HCT116 (cell line): ENCODE measurements around the gene TEKTIP1. TPM values are rescaled to one million over a fixed set of nuclear protein-coding genes. Genes with fewer than 3 reads are reported as not detected.

ENCODE experiments used
- ATAC-seq: fragments of 200-7000 bp; cut with Tn5 transposase; 2 replicates; pipeline ENCODE4 v1.9.1; 2020; ENCODE audit warnings: mild to moderate bottlenecking, moderate library complexity
- BruUV-seq: library from RNA; stranded (reverse); fragments of 400-500 nt; replicated peaks from 2 replicates; lab custom pipeline; 2021; lab: Mats Ljungman, UMichigan
- CTCF ChIA-PET: fragments of 300-600 bp; sonication (Branson Sonifier 250); formaldehyde crosslinking; loops from one replicate; lab custom pipeline; 2021; ENCODE audit warnings: antibody characterized with exemption; lab: Charles Lee
- POLR2A ChIA-PET: fragments of 300-600, 350-600 bp; sonication (Branson Sonifier 250); formaldehyde crosslinking; loops from one replicate; lab custom pipeline; 2021; ENCODE audit warnings: antibody characterized with exemption; lab: Charles Lee
- RAD21 ChIA-PET, 2 experiments: fragments of 300-600 bp; sonication (Branson Sonifier 250); formaldehyde crosslinking; loops; one replicate each; lab custom pipeline; 2023; ENCODE audit warnings: low total read pairs in 2 of 2; ENCODE audit not compliant: uncharacterized antibody in 2 of 2, unreplicated experiment in 2 of 2, low non-redundant PET in 1 of 2; lab: Charles Lee
- DNase-seq: peaks from one replicate; pipeline ENCODE4 v3.0.0-alpha.2; 2010; ENCODE audit warnings: low read depth, low spot score
- H2AFZ ChIP-seq: fragments of 200-600 bp; shearing (Covaris generic), sonication (generic); 2 replicates; pipeline ENCODE4 v1.6.1; 2017; ENCODE audit warnings: low read depth, mixed run types, mixed read lengths, antibody characterized with exemption, low read length; ENCODE audit not compliant: poor library complexity, severe bottlenecking
- H3K27ac ChIP-seq: 2 replicates; pipeline ENCODE4 v1.5.1; 2012; ENCODE audit warnings: low read depth, low read length
- H3K27me3 ChIP-seq: fragments of 200-600 bp; sonication (generic); 2 replicates; pipeline ENCODE4 v1.6.1; 2016; ENCODE audit warnings: mixed run types, low read length, mixed read lengths; ENCODE audit not compliant: insufficient read depth
- H3K36me3 ChIP-seq, 2 experiments: fragments of 200-500 bp in 1 of 2; fragments of 200-600 bp in 1 of 2; sonication (Bioruptor generic) in 1 of 2; sonication (generic) in 1 of 2; 2 replicates each; pipeline versions ENCODE4 v1.5.1 to v1.6.1; 2014 to 2016; ENCODE audit warnings: low read length in 2 of 2, inconsistent platforms in 1 of 2, mixed read lengths in 1 of 2, mixed run types in 1 of 2; ENCODE audit not compliant: insufficient read depth in 2 of 2, control insufficient read depth in 1 of 2
- H3K4me1 ChIP-seq, 2 experiments: fragments of 200-600 bp in 1 of 2; sonication (generic) in 1 of 2; 2 replicates each; pipeline versions ENCODE4 v1.5.1 to v1.6.1; 2012 to 2017; ENCODE audit warnings: low read length in 2 of 2, inconsistent platforms in 1 of 2, mild to moderate bottlenecking in 1 of 2, mixed read lengths in 1 of 2, mixed run types in 1 of 2, moderate library complexity in 1 of 2; ENCODE audit not compliant: insufficient read depth in 2 of 2, control insufficient read depth in 1 of 2
- H3K4me2 ChIP-seq: fragments of 200-600 bp; sonication (generic); 2 replicates; pipeline ENCODE4 v1.6.1; 2017; ENCODE audit warnings: mixed run types, low read length, mixed read lengths
- H3K4me3 ChIP-seq, 2 experiments: fragments of 200-600 bp in 1 of 2; sonication (generic) in 1 of 2; replicated peaks in 1 of 2; 2 replicates each; pipeline ENCODE4 v1.5.1; 2011 to 2016; ENCODE audit warnings: low read length in 2 of 2, control low read depth in 1 of 2, low read depth in 1 of 2, mild to moderate bottlenecking in 1 of 2, mixed read lengths in 1 of 2, mixed run types in 1 of 2
- H3K79me2 ChIP-seq: fragments of 200-600 bp; sonication (generic); 2 replicates; pipeline ENCODE4 v1.6.1; 2017; ENCODE audit warnings: mild to moderate bottlenecking, mixed run types, low read length, moderate library complexity, mixed read lengths; ENCODE audit not compliant: insufficient read depth
- H3K9ac ChIP-seq: fragments of 200-600 bp; sonication (generic); 2 replicates; pipeline ENCODE4 v1.6.1; 2016; ENCODE audit warnings: low read length, mixed read lengths
- H3K9me2 ChIP-seq: fragments of 200-600 bp; sonication (generic), shearing (Covaris generic); 2 replicates; pipeline ENCODE4 v1.6.1; 2017; ENCODE audit warnings: mixed run types, mild to moderate bottlenecking, moderate library complexity; ENCODE audit not compliant: insufficient read depth
- H3K9me3 ChIP-seq, 2 experiments: fragments of 200-500 bp in 1 of 2; fragments of 200-600 bp in 1 of 2; sonication (Bioruptor generic) in 1 of 2; sonication (generic) in 1 of 2; 2 replicates each; pipeline ENCODE4 v1.6.1; 2014 to 2017; ENCODE audit warnings: low read length in 2 of 2, mixed read lengths in 2 of 2, inconsistent platforms in 1 of 2, low read depth in 1 of 2, mild to moderate bottlenecking in 1 of 2, mixed run types in 1 of 2, moderate library complexity in 1 of 2; ENCODE audit not compliant: control insufficient read depth in 1 of 2, insufficient read depth in 1 of 2
- H4K20me1 ChIP-seq: fragments of 200-600 bp; sonication (generic), shearing (Covaris generic); 2 replicates; pipeline ENCODE4 v1.6.1; 2017; ENCODE audit warnings: mixed run types, mild to moderate bottlenecking, moderate library complexity; ENCODE audit not compliant: insufficient read depth
- CBX3 ChIP-seq: IDR thresholded peaks from 2 replicates; pipeline ENCODE4 v1.6.1; 2012; ENCODE audit warnings: low read depth
- EGR1 ChIP-seq: IDR thresholded peaks from 2 replicates; pipeline ENCODE4 v1.6.1; 2012; ENCODE audit warnings: low read depth
- ELF1 ChIP-seq: IDR thresholded peaks from 2 replicates; pipeline ENCODE4 v1.6.1; 2012; ENCODE audit warnings: low read depth, borderline replicate concordance
- EZH2phosphoT487 ChIP-seq: fragments of 200-600 bp; IDR thresholded peaks from 2 replicates; pipeline ENCODE4 v1.6.1; 2018; ENCODE audit warnings: antibody characterized with exemption, borderline replicate concordance
- FOSL1 ChIP-seq: IDR thresholded peaks from 2 replicates; pipeline ENCODE4 v1.6.1; 2012; ENCODE audit warnings: low read depth
- JUND ChIP-seq: IDR thresholded peaks from 2 replicates; pipeline ENCODE4 v1.6.1; 2012
- POLR2A ChIP-seq: IDR thresholded peaks from 2 replicates; pipeline ENCODE4 v1.7.0; 2011; ENCODE audit warnings: borderline replicate concordance; ENCODE audit not compliant: insufficient read depth, insufficient read length; ENCODE audit errors: extremely low read depth
- POLR2AphosphoS5 ChIP-seq: IDR thresholded peaks from 2 replicates; pipeline ENCODE4 v1.6.1; 2011; ENCODE audit warnings: mild to moderate bottlenecking, low read depth, low read length, moderate library complexity
- REST ChIP-seq: IDR thresholded peaks from 2 replicates; pipeline ENCODE4 v1.6.1; 2012; ENCODE audit warnings: low read depth
- SIN3A ChIP-seq: IDR thresholded peaks from 2 replicates; pipeline ENCODE4 v1.6.1; 2012; ENCODE audit warnings: low read depth
- SP1 ChIP-seq: IDR thresholded peaks from 2 replicates; pipeline ENCODE4 v1.6.1; 2012; ENCODE audit warnings: low read depth
- SRF ChIP-seq: IDR thresholded peaks from 2 replicates; pipeline ENCODE4 v1.6.1; 2012; ENCODE audit warnings: low read depth
- YY1 ChIP-seq: IDR thresholded peaks from 2 replicates; pipeline ENCODE4 v1.6.1; 2011; ENCODE audit warnings: low read length, low read depth, moderate library complexity, mild to moderate bottlenecking; ENCODE audit not compliant: insufficient replicate concordance; ENCODE audit errors: extremely low read depth
- ZBTB33 ChIP-seq: IDR thresholded peaks from 2 replicates; pipeline ENCODE4 v1.6.1; 2011; ENCODE audit warnings: mild to moderate bottlenecking, low read length, moderate library complexity; ENCODE audit not compliant: insufficient replicate concordance; ENCODE audit errors: extremely low read depth
- ZFX ChIP-seq: fragments of 450-650 bp; IDR thresholded peaks from 2 replicates; pipeline ENCODE4 v1.6.1; 2017
- ZNF274 ChIP-seq: fragments of 200-500 bp; sonication (Bioruptor generic); IDR thresholded peaks from 2 replicates; pipeline ENCODE4 v1.6.1; 2014; ENCODE audit warnings: mild to moderate bottlenecking, low read depth, low read length, inconsistent platforms
- intact Hi-C: fragments of 100-400 bp; cut with micrococcal nuclease; formaldehyde crosslinking; loops from 2 replicates; pipeline ENCODE4 v1.10.0; 2022
- total RNA-seq: library from RNA; stranded (reverse); gene quantifications from one replicate; pipeline ENCODE4 v1.2.1, GENCODE V29; 2021; ENCODE audit not compliant: unreplicated experiment
- TF ChIP-seq, protein P1 (sequence below): IDR thresholded peaks from 2 replicates; pipeline ENCODE4 v1.6.1; 2012

Gene TEKTIP1
- total RNA-seq, 1 experiment from 2014 or later: 1.2 TPM

DNA sequence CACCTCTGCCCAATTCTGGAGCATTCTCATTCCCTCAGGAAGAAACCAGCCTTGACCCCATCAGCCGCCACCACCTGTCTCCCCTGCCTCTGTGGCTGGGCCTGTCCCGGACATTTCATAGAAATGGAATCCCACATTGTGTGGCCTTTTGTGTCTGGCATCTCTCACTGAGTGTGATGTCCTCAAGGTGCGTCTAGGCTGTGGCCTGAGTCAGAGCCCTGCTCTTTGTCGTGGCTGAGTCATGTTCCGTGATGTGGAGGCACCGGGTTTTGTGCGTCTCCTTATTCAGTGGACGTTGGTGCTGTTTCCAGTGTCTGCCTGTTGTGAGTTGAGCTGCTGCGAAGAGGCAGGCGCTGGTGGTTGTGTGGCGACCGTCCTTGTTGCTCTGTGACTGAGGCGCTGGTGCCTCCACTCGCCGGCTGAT lies 29.4 kb upstream of the TEKTIP1 start:
- H3K4me1 ChIP-seq: peaks cover 21 to 40% of the 10 kb centered on the region in 2 experiments
- no peak for DNase-seq
- ChIA-PET RAD21 (no interaction called here), CTCF (no interaction called here), POLR2A (no interaction called here)
- H3K4me2 ChIP-seq: peak overlapping the region; percentile 25; the same call in 1 of the 2 replicates
- H3K36me3 ChIP-seq: peaks cover 2 to 12% of the 10 kb centered on the region in 2 experiments; a peak in 2 of 4 replicates
- H3K4me3 ChIP-seq: no peak overlapping the region
- intact Hi-C loops: no loop called here
- H3K9me3 ChIP-seq: no peaks in the 10 kb centered on the region
- no peaks in the 10 kb centered on the region for H3K27me3 ChIP-seq
- TF ChIP-seq, protein P1, sequence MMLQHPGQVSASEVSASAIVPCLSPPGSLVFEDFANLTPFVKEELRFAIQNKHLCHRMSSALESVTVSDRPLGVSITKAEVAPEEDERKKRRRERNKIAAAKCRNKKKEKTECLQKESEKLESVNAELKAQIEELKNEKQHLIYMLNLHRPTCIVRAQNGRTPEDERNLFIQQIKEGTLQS: no peak
- TF ChIP-seq CBX3: no peak
- TF ChIP-seq EZH2phosphoT487: no peak
- TF ChIP-seq ZFX: no peak
- TF ChIP-seq ELF1: no peak
- TF ChIP-seq ZNF274: no peak
- no peak for TF ChIP-seq ZBTB33
- TF ChIP-seq YY1: no peak
- TF ChIP-seq SP1: no peak
- no peak for TF ChIP-seq REST
- no peak for TF ChIP-seq POLR2A
- no peak for TF ChIP-seq SRF
- no peak for TF ChIP-seq EGR1
- TF ChIP-seq SIN3A: no peak
- no peak for TF ChIP-seq JUND
- TF ChIP-seq FOSL1: no peak
- no peak for TF ChIP-seq POLR2AphosphoS5
- TF ChIP-seq, all 23 proteins: peak for 0
- Histone ChIP-seq H3K27ac (no peak overlapping the region), H3K9me2 (no peaks in the 10 kb centered on the region), H2AFZ (no peak overlapping the region), H3K9ac (no peak overlapping the region), H3K79me2 (peaks cover 83% of the 10 kb centered on the region), H4K20me1 (no peaks in the 10 kb centered on the region)
- no peak for ATAC-seq
- no TSS peak for BruUV-seq
